K562 (cell line): ENCODE measurements around the gene PCDH1. TPM values are rescaled to one million over a fixed set of nuclear protein-coding genes. Genes with fewer than 3 reads are reported as not detected.

Experiments
- ATAC-seq: fragments of 200-7000 bp; cut with Tn5 transposase; 3 replicates; pipeline ENCODE4 v1.9.1; 2020; ENCODE audit warnings: moderate library complexity
- BruUV-seq: library from RNA; stranded (reverse); fragments of 400-500 nt; replicated peaks from 2 replicates; lab custom pipeline; 2021; lab: Mats Ljungman, UMichigan
- CTCF ChIA-PET: fragments of 300-600 bp; formaldehyde crosslinking; extraction: SDS; loops from one replicate; lab custom pipeline; 2021; ENCODE audit warnings: low intra/inter-chr PET ratio; lab: Yijun Ruan, JAX
- POLR2A ChIA-PET: fragments of 300-600, 350-650 bp; sonication (Branson Sonifier 250); formaldehyde crosslinking; extraction: SDS; loops from one replicate; lab custom pipeline; 2021; ENCODE audit warnings: antibody characterized with exemption, inconsistent platforms; lab: Yijun Ruan, JAX
- DNase-seq, 4 experiments: peaks; one replicate each; pipeline versions ENCODE4 v3.0.0 to v3.0.0-alpha.2; 2011 to 2018; ENCODE audit warnings: low spot score in 3 of 4, mixed read lengths in 3 of 4; ENCODE audit errors: extremely low read depth in 1 of 4
- FAIRE-seq: peaks from 2 replicates; lab custom pipeline; 2011; peaks lifted over from hg19 to GRCh38; lab: Jason Lieb, UNC
- H2AFZ ChIP-seq: 2 replicates; pipeline ENCODE4 v1.6.0; 2011; ENCODE audit warnings: low read depth, low read length, control low read depth, inconsistent platforms
- H3K27ac ChIP-seq: fragments of 200-600 bp; 3 replicates; pipeline ENCODE4 v1.8.0; 2011; ENCODE audit warnings: low read depth, mild to moderate bottlenecking, control low read depth, inconsistent platforms, low read length, moderate library complexity, mixed read lengths; ENCODE audit errors: extremely low read depth
- H3K27me3 ChIP-seq, 2 experiments: fragments of 300-600 bp in 1 of 2; 2 replicates in 1 of 2; 3 replicates in 1 of 2; pipeline versions ENCODE4 v1.6.0 to v1.8.0; 2011; ENCODE audit warnings: inconsistent platforms in 2 of 2, low read length in 2 of 2, mild to moderate bottlenecking in 1 of 2, mixed read lengths in 1 of 2, moderate library complexity in 1 of 2; ENCODE audit not compliant: control insufficient read depth in 2 of 2, insufficient read depth in 2 of 2
- H3K36me3 ChIP-seq: fragments of 300-600 bp; 3 replicates; pipeline ENCODE4 v1.8.0; 2011; ENCODE audit warnings: mild to moderate bottlenecking, low read length, inconsistent platforms; ENCODE audit not compliant: control insufficient read depth, insufficient read depth
- H3K4me1 ChIP-seq, 2 experiments: fragments of 200-600 bp in 1 of 2; replicated peaks in 1 of 2; 2 replicates in 1 of 2; 3 replicates in 1 of 2; pipeline versions ENCODE4 v1.5.1 to v1.8.0; 2011; ENCODE audit warnings: inconsistent platforms in 2 of 2, low read length in 2 of 2, mild to moderate bottlenecking in 1 of 2, mixed read lengths in 1 of 2, moderate library complexity in 1 of 2; ENCODE audit not compliant: control insufficient read depth in 2 of 2, insufficient read depth in 2 of 2
- H3K4me2 ChIP-seq: 2 replicates; pipeline ENCODE4 v1.6.1; 2011; ENCODE audit warnings: low read length, control low read depth, inconsistent platforms, mixed read lengths; ENCODE audit not compliant: insufficient read depth
- H3K4me3 ChIP-seq: fragments of 200-600 bp; sonication (generic), shearing (Covaris generic); 2 replicates; pipeline ENCODE4 v1.5.1; 2016; ENCODE audit warnings: control low read depth, inconsistent platforms
- H3K79me2 ChIP-seq: fragments of 200-600 bp; 3 replicates; pipeline ENCODE4 v1.8.0; 2011; ENCODE audit warnings: low read length, inconsistent platforms; ENCODE audit not compliant: control insufficient read depth, insufficient read depth
- H3K9ac ChIP-seq, 2 experiments: 2 replicates each; pipeline versions ENCODE4 v1.6.0 to v1.6.1; 2011; ENCODE audit warnings: low read depth in 2 of 2, low read length in 2 of 2, control low read depth in 1 of 2, inconsistent platforms in 1 of 2, mild to moderate bottlenecking in 1 of 2, mixed read lengths in 1 of 2; ENCODE audit not compliant: insufficient read depth in 1 of 2
- H3K9me1 ChIP-seq: one replicate; pipeline ENCODE4 v1.6.0; 2011; ENCODE audit warnings: inconsistent platforms, mild to moderate bottlenecking, low read length, moderate library complexity; ENCODE audit not compliant: control insufficient read depth, insufficient read depth
- H3K9me3 ChIP-seq: replicated peaks from 2 replicates; pipeline ENCODE4 v1.5.1; 2011; ENCODE audit warnings: low read depth, low read length, inconsistent platforms; ENCODE audit not compliant: control insufficient read depth, insufficient read depth
- H4K20me1 ChIP-seq: replicated peaks from 2 replicates; pipeline ENCODE4 v1.6.1; 2011; ENCODE audit warnings: low read length, inconsistent platforms, mixed read lengths; ENCODE audit not compliant: control insufficient read depth, insufficient read depth
- DPF2 ChIP-seq: fragments of 450-650 bp; IDR thresholded peaks from 2 replicates; pipeline ENCODE4 v1.6.1; 2016
- GABPB1 ChIP-seq: sonication (generic); formaldehyde crosslinking; IDR thresholded peaks from 2 replicates; pipeline ENCODE4 v1.8.0; 2022; ENCODE audit warnings: mild to moderate bottlenecking, missing genetic modification reagents
- RBM25 ChIP-seq: fragments of 200-400 bp; formaldehyde crosslinking; IDR thresholded peaks from 2 replicates; pipeline ENCODE4 v1.6.1; 2018; ENCODE audit warnings: low read length, low read depth, moderate library complexity; ENCODE audit not compliant: severe bottlenecking
- RBM39 ChIP-seq: fragments of 200-400 bp; formaldehyde crosslinking; optimal IDR thresholded peaks from 2 replicates; pipeline ENCODE3; 2018; ENCODE audit warnings: low read depth, low read length
- RFX7 ChIP-seq: fragments of 250-450 bp; sonication (Bioruptor Pico); IDR thresholded peaks from 2 replicates; pipeline ENCODE4 v1.5.1; 2021; ENCODE audit warnings: mild to moderate bottlenecking
- SRSF1 ChIP-seq: fragments of 200-400 bp; formaldehyde crosslinking; IDR thresholded peaks from 2 replicates; pipeline ENCODE4 v1.6.1; 2017; ENCODE audit warnings: mild to moderate bottlenecking, low read depth, low read length, moderate library complexity
- ZNF316 ChIP-seq: fragments of 450-650 bp; IDR thresholded peaks from 2 replicates; pipeline ENCODE4 v1.6.1; 2016
- WGBS: fragments of 100-300 bp; shearing (Covaris generic); methylation state at CpG from one replicate; pipeline ENCODE4 v1.1.6; 2016; ENCODE audit warnings: low coverage, mixed read lengths; ENCODE audit not compliant: insufficient coverage; ENCODE audit errors: missing lambda C conversion rate; 5-methylcytosine and 5-hydroxymethylcytosine counted together
- in situ Hi-C: fragments of 300-500 bp; cut with MboI; formaldehyde crosslinking; loops from 4 replicates; pipeline ENCODE4 v1.15.0; 2018; ENCODE audit warnings: inconsistent platforms, mixed read lengths
- intact Hi-C: fragments of 100-400 bp; cut with micrococcal nuclease; formaldehyde crosslinking; loops from 2 replicates; pipeline ENCODE4 v1.14.2; 2022
- polyA plus RNA-seq, 8 experiments: library from polyadenylated mRNA; depleted of rRNA in 4 of 8; stranded (reverse) in 5 of 8; unstranded in 3 of 8; fragments of >200 nt; fragmentation: Nextera tagmentation in 2 of 8; fragmentation: Illumina TruSeq in 1 of 8; extraction: Ambion mirVana in 2 of 8; extraction: Trizol in 1 of 8; gene quantifications; 2 replicates each; pipeline versions ENCODE4 v1.2.1 to v1.2.3, GENCODE V29; 2011 to 2014; ENCODE audit warnings: inconsistent platforms in 1 of 8, missing spikeins in 1 of 8
- total RNA-seq, 7 experiments: library from RNA; depleted of rRNA in 6 of 7; stranded (reverse); fragments of >200 nt in 6 of 7; fragmentation: Illumina TruSeq in 2 of 7; extraction: Trizol in 2 of 7; gene quantifications; 2 replicates each; pipeline versions ENCODE4 v1.2.1 to v1.2.3, GENCODE V29; 2011 to 2021; ENCODE audit warnings: low replicate concordance in 1 of 7
- TF ChIP-seq, protein P1 (sequence below): fragments of 250-450 bp; sonication (Bioruptor Pico); IDR thresholded peaks from 2 replicates; pipeline ENCODE4 v1.8.0; 2021; ENCODE audit warnings: moderate library complexity, mild to moderate bottlenecking, inconsistent platforms

PCDH1 gene
- total and polyA plus RNA-seq, 9 of the 15 experiments (the other 6 are each of a cell fraction or from before 2014, with no cell fraction given): 0.11 to 3.6 (median 1.9) TPM; not detected in 1

GRCh38 chr5:141917760-141918159 lies 39.5 kb upstream of the PCDH1 start:
- H3K27ac ChIP-seq: no peak overlapping the region
- POLR2A ChIA-PET: interaction anchor here (0.7 to 2.2 kb wide), 3 partner anchors 12 to 106 kb away, joined by 4 to 7 read pairs (median 5); no protein-coding TSS in a partner anchor
- peaks cover 4% of the 10 kb centered on the region; the same call in 2 of the 3 replicates for H3K79me2 ChIP-seq
- intact Hi-C loops: no loop called here
- H3K4me1 ChIP-seq: peaks cover 24 to 25% of the 10 kb centered on the region in 2 experiments; a peak in 4 of 5 replicates
- no peaks in the 10 kb centered on the region for H3K9me3 ChIP-seq
- no peaks in the 10 kb centered on the region for H3K36me3 ChIP-seq
- CTCF ChIA-PET: no interaction called here
- no peaks in the 10 kb centered on the region for H3K27me3 ChIP-seq
- H3K9me1 ChIP-seq: peaks cover 4% of the 10 kb centered on the region
- FAIRE-seq: peak; percentile 35
- ATAC-seq: no peak
- H2AFZ ChIP-seq: no peak overlapping the region
- DNase-seq: no peak
- BruUV-seq: no TSS peak
- H3K4me2 ChIP-seq: no peak overlapping the region
- 67% methylated on average over 5 of the region's 5 CpGs for WGBS
- no peak overlapping the region for H3K9ac ChIP-seq
- TF ChIP-seq RBM25 (peak; percentile 17), RFX7 (no peak)
- no peaks in the 10 kb centered on the region for H4K20me1 ChIP-seq
- no peak overlapping the region for H3K4me3 ChIP-seq
- in situ Hi-C loops: no loop called here

- H3K9ac ChIP-seq: no peak overlapping the region
- H3K36me3 ChIP-seq: no peaks in the 10 kb centered on the region
- H3K4me2 ChIP-seq: no peak overlapping the region
- H3K79me2 ChIP-seq: no peaks in the 10 kb centered on the region
- ChIA-PET CTCF (no interaction called here), POLR2A (interaction anchor here (0.6 to 1.7 kb wide), 4 partner anchors 9 to 524 kb away, joined by 3 to 6 read pairs (median 4); partner anchors contain the start of gene PCDHGA8)
- H3K9me1 ChIP-seq: peaks cover 4% of the 10 kb centered on the region
- ATAC-seq: no peak
- intact Hi-C loops: no loop called here
- no peaks in the 10 kb centered on the region for H3K27me3 ChIP-seq
- in situ Hi-C loops: no loop called here
- no TSS peak for BruUV-seq
- 0 out of 2 replicates have a peak, but pooled peaks have one; percentile 12 for TF ChIP-seq ZNF316
- no peak for TF ChIP-seq RBM39
- TF ChIP-seq, protein P1, sequence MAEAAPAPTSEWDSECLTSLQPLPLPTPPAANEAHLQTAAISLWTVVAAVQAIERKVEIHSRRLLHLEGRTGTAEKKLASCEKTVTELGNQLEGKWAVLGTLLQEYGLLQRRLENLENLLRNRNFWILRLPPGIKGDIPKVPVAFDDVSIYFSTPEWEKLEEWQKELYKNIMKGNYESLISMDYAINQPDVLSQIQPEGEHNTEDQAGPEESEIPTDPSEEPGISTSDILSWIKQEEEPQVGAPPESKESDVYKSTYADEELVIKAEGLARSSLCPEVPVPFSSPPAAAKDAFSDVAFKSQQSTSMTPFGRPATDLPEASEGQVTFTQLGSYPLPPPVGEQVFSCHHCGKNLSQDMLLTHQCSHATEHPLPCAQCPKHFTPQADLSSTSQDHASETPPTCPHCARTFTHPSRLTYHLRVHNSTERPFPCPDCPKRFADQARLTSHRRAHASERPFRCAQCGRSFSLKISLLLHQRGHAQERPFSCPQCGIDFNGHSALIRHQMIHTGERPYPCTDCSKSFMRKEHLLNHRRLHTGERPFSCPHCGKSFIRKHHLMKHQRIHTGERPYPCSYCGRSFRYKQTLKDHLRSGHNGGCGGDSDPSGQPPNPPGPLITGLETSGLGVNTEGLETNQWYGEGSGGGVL (CRISPR knock-in tag): no peak
- TF ChIP-seq GABPB1 (CRISPR knock-in tag): no peak
- no peak for TF ChIP-seq DPF2
- no peak for TF ChIP-seq SRSF1
- H3K27ac ChIP-seq: no peak overlapping the region
- H3K9me3 ChIP-seq: no peaks in the 10 kb centered on the region; the same call in 1 of the 2 replicates
- H3K4me3 ChIP-seq: no peak overlapping the region
- peaks cover 17 to 23% of the 10 kb centered on the region in 2 experiments; a peak in 4 of 5 replicates for H3K4me1 ChIP-seq
- DNase-seq: no peak
- H2AFZ ChIP-seq: no peak overlapping the region
- H4K20me1 ChIP-seq: no peaks in the 10 kb centered on the region
- no peak for FAIRE-seq
- 27% methylated on average over 2 of the region's 2 CpGs for WGBS
These were observed 38.3 kb upstream of the PCDH1 start for GRCh38 chr5:141916522-141916921.
